ENCODE results near the gene NRG4. TPM values are rescaled to one million over a fixed set of nuclear protein-coding genes. Genes with fewer than 3 reads are reported as not detected.
"Not testable (repeated sequence)": the region's sequence is repeated elsewhere in the genome, so short reads cannot be mapped to it uniquely, and the experiment has no call there.

Gene NRG4
- polyA plus RNA-seq, 2 donors: 0.79 to 2.1 TPM

- 69 to 88% methylated on average over 1 of the region's 1 CpG for WGBS, 2 donors
- Histone ChIP-seq H3K4me3 (ENCODE audit: low read depth in 1 of 2, low read length in 2 of 2) (no peak overlapping the region), H3K9me3 (ENCODE audit: control insufficient read depth in 2 of 2, insufficient read depth in 1 of 2, low read depth in 1 of 2, low read length in 1 of 2) (peaks cover 0 to 3% of the 10 kb centered on the region in 2 donors), H3K27ac (ENCODE audit: low read depth in 2 of 2, low read length in 1 of 2) (peak overlapping the region; percentile 7 to 29), H3K27me3 (ENCODE audit: control insufficient read depth in 1 of 2, insufficient read depth in 2 of 2, low read length in 2 of 2) (no peaks in the 10 kb centered on the region), H3K36me3 (ENCODE audit: control insufficient read depth in 2 of 2, insufficient read depth in 2 of 2, low read length in 1 of 2) (no peaks in the 10 kb centered on the region), H3K4me1 (ENCODE audit: control insufficient read depth in 2 of 2, insufficient read depth in 2 of 2, low read length in 1 of 2) (peaks cover 2% of the 10 kb centered on the region in 2 donors)
Measured at GRCh38 chr15:76038512-76038911, 26.3 kb upstream of the NRG4 start.

- no peaks in the 10 kb centered on the region for H3K36me3 ChIP-seq (ENCODE audit: control insufficient read depth in 2 of 2, insufficient read depth in 2 of 2, low read length in 1 of 2)
- WGBS, 2 donors: 48 to 51% methylated on average over 3 of the region's 3 CpGs
Measured at GRCh38 chr15:76035593-76035992, 23.4 kb upstream of the NRG4 start.

GRCh38 chr15:76034111-76034510, 21.9 kb upstream of the NRG4 start:
- Histone ChIP-seq H3K4me3 (ENCODE audit: low read depth in 1 of 2, low read length in 2 of 2) (no peak overlapping the region), H3K27me3 (ENCODE audit: control insufficient read depth in 1 of 2, insufficient read depth in 2 of 2, low read length in 2 of 2) (no peaks in the 10 kb centered on the region), H3K36me3 (ENCODE audit: control insufficient read depth in 2 of 2, insufficient read depth in 2 of 2, low read length in 1 of 2) (no peaks in the 10 kb centered on the region), H3K9me3 (ENCODE audit: control insufficient read depth in 2 of 2, insufficient read depth in 1 of 2, low read depth in 1 of 2, low read length in 1 of 2) (no peaks in the 10 kb centered on the region), H3K27ac (ENCODE audit: low read depth in 2 of 2, low read length in 1 of 2) (no peak overlapping the region), H3K4me1 (ENCODE audit: control insufficient read depth in 2 of 2, insufficient read depth in 2 of 2, low read length in 1 of 2) (peaks cover 2% of the 10 kb centered on the region in 2 donors)
- WGBS, 2 donors: 87 to 93% methylated on average over 2 of the region's 2 CpGs

More at GRCh38 chr15:76035593-76035992, 23.4 kb upstream of the NRG4 start:
- Histone ChIP-seq H3K27me3 (ENCODE audit: control insufficient read depth in 1 of 2, insufficient read depth in 2 of 2, low read length in 2 of 2) (no peaks in the 10 kb centered on the region), H3K27ac (ENCODE audit: low read depth in 2 of 2, low read length in 1 of 2) (no peak overlapping the region), H3K4me3 (ENCODE audit: low read depth in 1 of 2, low read length in 2 of 2) (no peak overlapping the region), H3K4me1 (ENCODE audit: control insufficient read depth in 2 of 2, insufficient read depth in 2 of 2, low read length in 1 of 2) (peaks cover 2% of the 10 kb centered on the region in 2 donors), H3K9me3 (ENCODE audit: control insufficient read depth in 2 of 2, insufficient read depth in 1 of 2, low read depth in 1 of 2, low read length in 1 of 2) (peaks cover 0 to 1% of the 10 kb centered on the region in 2 donors)

- Histone ChIP-seq H3K27me3 (ENCODE audit: control insufficient read depth in 1 of 2, insufficient read depth in 2 of 2, low read length in 2 of 2) (no peaks in the 10 kb centered on the region), H3K27ac (ENCODE audit: low read depth in 2 of 2, low read length in 1 of 2) (no peak overlapping the region)
- whole genome bisulfite sequencing, 2 donors: 93 to 94% methylated on average over 1 of the region's 1 CpG
Measured at GRCh38 chr15:76033438-76033837, 21.2 kb upstream of the NRG4 start.

GRCh38 chr15:76032046-76032445, 19.8 kb upstream of the NRG4 start:
- Histone ChIP-seq H3K4me3 (ENCODE audit: low read depth in 1 of 2, low read length in 2 of 2) (no peak overlapping the region), H3K27me3 (ENCODE audit: control insufficient read depth in 1 of 2, insufficient read depth in 2 of 2, low read length in 2 of 2) (no peaks in the 10 kb centered on the region), H3K9me3 (ENCODE audit: control insufficient read depth in 2 of 2, insufficient read depth in 1 of 2, low read depth in 1 of 2, low read length in 1 of 2) (no peaks in the 10 kb centered on the region), H3K36me3 (ENCODE audit: control insufficient read depth in 2 of 2, insufficient read depth in 2 of 2, low read length in 1 of 2) (no peaks in the 10 kb centered on the region), H3K4me1 (ENCODE audit: control insufficient read depth in 2 of 2, insufficient read depth in 2 of 2, low read length in 1 of 2) (no peaks in the 10 kb centered on the region), H3K27ac (ENCODE audit: low read depth in 2 of 2, low read length in 1 of 2) (no peak overlapping the region)
- 82 to 89% methylated on average over 1 of the region's 1 CpG for WGBS, 2 donors

More at GRCh38 chr15:76033438-76033837, 21.2 kb upstream of the NRG4 start:
- Histone ChIP-seq H3K4me1 (ENCODE audit: control insufficient read depth in 2 of 2, insufficient read depth in 2 of 2, low read length in 1 of 2) (peaks cover 2% of the 10 kb centered on the region in 2 donors), H3K9me3 (ENCODE audit: control insufficient read depth in 2 of 2, insufficient read depth in 1 of 2, low read depth in 1 of 2, low read length in 1 of 2) (no peaks in the 10 kb centered on the region), H3K36me3 (ENCODE audit: control insufficient read depth in 2 of 2, insufficient read depth in 2 of 2, low read length in 1 of 2) (no peaks in the 10 kb centered on the region), H3K4me3 (ENCODE audit: low read depth in 1 of 2, low read length in 2 of 2) (no peak overlapping the region)

- no peaks in the 10 kb centered on the region for H3K4me1 ChIP-seq (ENCODE audit: control insufficient read depth in 2 of 2, insufficient read depth in 2 of 2, low read length in 1 of 2)
- no peaks in the 10 kb centered on the region for H3K36me3 ChIP-seq (ENCODE audit: control insufficient read depth in 2 of 2, insufficient read depth in 2 of 2, low read length in 1 of 2)
- no peak overlapping the region for H3K4me3 ChIP-seq (ENCODE audit: low read depth in 1 of 2, low read length in 2 of 2)
- 82 to 84% methylated on average over 4 of the region's 4 CpGs for WGBS, 2 donors
- H3K27ac ChIP-seq (ENCODE audit: low read depth in 2 of 2, low read length in 1 of 2): no peak overlapping the region
- H3K27me3 ChIP-seq (ENCODE audit: control insufficient read depth in 1 of 2, insufficient read depth in 2 of 2, low read length in 2 of 2): no peaks in the 10 kb centered on the region
- no peaks in the 10 kb centered on the region for H3K9me3 ChIP-seq (ENCODE audit: control insufficient read depth in 2 of 2, insufficient read depth in 1 of 2, low read depth in 1 of 2, low read length in 1 of 2)
Measured at GRCh38 chr15:76024021-76024768, 12.0 kb upstream of the NRG4 start.

GRCh38 chr15:76013470-76013869, 1.2 kb upstream of the NRG4 start:
- H3K27me3 ChIP-seq (ENCODE audit: control insufficient read depth in 1 of 2, insufficient read depth in 2 of 2, low read length in 2 of 2); H3K27ac ChIP-seq (ENCODE audit: low read depth in 2 of 2, low read length in 1 of 2); H3K9me3 ChIP-seq (ENCODE audit: control insufficient read depth in 2 of 2, insufficient read depth in 1 of 2, low read depth in 1 of 2, low read length in 1 of 2); H3K36me3 ChIP-seq (ENCODE audit: control insufficient read depth in 2 of 2, insufficient read depth in 2 of 2, low read length in 1 of 2); H3K4me3 ChIP-seq (ENCODE audit: low read depth in 1 of 2, low read length in 2 of 2); H3K4me1 ChIP-seq (ENCODE audit: control insufficient read depth in 2 of 2, insufficient read depth in 2 of 2, low read length in 1 of 2): not testable (repeated sequence)
- 96 to 98% methylated on average over 4 of the region's 4 CpGs for WGBS, 2 donors

- no peak overlapping the region for H3K27ac ChIP-seq (ENCODE audit: low read depth in 2 of 2, low read length in 1 of 2)
- H3K27me3 ChIP-seq (ENCODE audit: control insufficient read depth in 1 of 2, insufficient read depth in 2 of 2, low read length in 2 of 2): no peaks in the 10 kb centered on the region
- H3K4me1 ChIP-seq (ENCODE audit: control insufficient read depth in 2 of 2, insufficient read depth in 2 of 2, low read length in 1 of 2): no peaks in the 10 kb centered on the region
- no peaks in the 10 kb centered on the region for H3K9me3 ChIP-seq (ENCODE audit: control insufficient read depth in 2 of 2, insufficient read depth in 1 of 2, low read depth in 1 of 2, low read length in 1 of 2)
- no peak overlapping the region for H3K4me3 ChIP-seq (ENCODE audit: low read depth in 1 of 2, low read length in 2 of 2)
- WGBS, 2 donors: 76 to 87% methylated on average over 2 of the region's 2 CpGs
- no peaks in the 10 kb centered on the region for H3K36me3 ChIP-seq (ENCODE audit: control insufficient read depth in 2 of 2, insufficient read depth in 2 of 2, low read length in 1 of 2)
Measured at GRCh38 chr15:76010613-76011012, 1.6 kb downstream of the NRG4 start.

GRCh38 chr15:76006136-76006778, 6.0 kb downstream of the NRG4 start:
- no peak overlapping the region for H3K27ac ChIP-seq (ENCODE audit: low read depth in 2 of 2, low read length in 1 of 2)
- H3K9me3 ChIP-seq (ENCODE audit: control insufficient read depth in 2 of 2, insufficient read depth in 1 of 2, low read depth in 1 of 2, low read length in 1 of 2): no peaks in the 10 kb centered on the region
- H3K4me3 ChIP-seq (ENCODE audit: low read depth in 1 of 2, low read length in 2 of 2): no peak overlapping the region
- H3K27me3 ChIP-seq (ENCODE audit: control insufficient read depth in 1 of 2, insufficient read depth in 2 of 2, low read length in 2 of 2): no peaks in the 10 kb centered on the region
- no peaks in the 10 kb centered on the region for H3K36me3 ChIP-seq (ENCODE audit: control insufficient read depth in 2 of 2, insufficient read depth in 2 of 2, low read length in 1 of 2)
- 30 to 32% methylated on average over 2 of the region's 2 CpGs for WGBS, 2 donors
- H3K4me1 ChIP-seq (ENCODE audit: control insufficient read depth in 2 of 2, insufficient read depth in 2 of 2, low read length in 1 of 2): no peaks in the 10 kb centered on the region

GRCh38 chr15:76003364-76003763, 8.9 kb downstream of the NRG4 start:
- no peaks in the 10 kb centered on the region for H3K27me3 ChIP-seq (ENCODE audit: control insufficient read depth in 1 of 2, insufficient read depth in 2 of 2, low read length in 2 of 2)
- H3K4me1 ChIP-seq (ENCODE audit: control insufficient read depth in 2 of 2, insufficient read depth in 2 of 2, low read length in 1 of 2): no peaks in the 10 kb centered on the region
- H3K4me3 ChIP-seq (ENCODE audit: low read depth in 1 of 2, low read length in 2 of 2): no peak overlapping the region
- no peaks in the 10 kb centered on the region for H3K36me3 ChIP-seq (ENCODE audit: control insufficient read depth in 2 of 2, insufficient read depth in 2 of 2, low read length in 1 of 2)
- no peak overlapping the region for H3K27ac ChIP-seq (ENCODE audit: low read depth in 2 of 2, low read length in 1 of 2)
- H3K9me3 ChIP-seq (ENCODE audit: control insufficient read depth in 2 of 2, insufficient read depth in 1 of 2, low read depth in 1 of 2, low read length in 1 of 2): no peaks in the 10 kb centered on the region

Measured in esophagus (tissue), 2 donors.